OCI-LY1 (cell line): Measurements from ENCODE around the gene PSMD6.
A peak's percentile ranks its signal among the peaks of the same experiment; 100 is the strongest.

ENCODE experiments used
- H2AFZ ChIP-seq: fragments of 200-600 bp; sonication (generic), shearing (Covaris generic); 2 replicates; pipeline ENCODE4 v1.6.0; 2014; ENCODE audit warnings: antibody characterized with exemption, mild to moderate bottlenecking, low read length
- H3F3A ChIP-seq: fragments of 200-600 bp; sonication (generic), shearing (Covaris generic); 2 replicates; pipeline ENCODE4 v1.6.0; 2014; ENCODE audit warnings: mild to moderate bottlenecking, antibody characterized with exemption, low read length, moderate library complexity; ENCODE audit not compliant: insufficient read depth
- H3K27ac ChIP-seq: fragments of 200-600 bp; sonication (generic); 2 replicates; pipeline ENCODE4 v1.5.1; 2014; ENCODE audit warnings: low read length, mixed run types, mild to moderate bottlenecking, low read depth; ENCODE audit not compliant: poor library complexity, severe bottlenecking
- H3K27me3 ChIP-seq: fragments of 200-600 bp; sonication (generic); 2 replicates; pipeline ENCODE4 v1.6.0; 2014; ENCODE audit warnings: antibody characterized with exemption, mild to moderate bottlenecking, low read length, moderate library complexity; ENCODE audit not compliant: insufficient read depth
- H3K36me3 ChIP-seq: fragments of 200-600 bp; sonication (generic); 2 replicates; pipeline ENCODE4 v1.6.1; 2014; ENCODE audit warnings: mild to moderate bottlenecking, antibody characterized with exemption, low read length, moderate library complexity, mixed read lengths; ENCODE audit not compliant: insufficient read depth
- H3K4me1 ChIP-seq: fragments of 200-600 bp; sonication (generic); 2 replicates; pipeline ENCODE4 v1.5.1; 2014; ENCODE audit warnings: mild to moderate bottlenecking, low read length, moderate library complexity; ENCODE audit not compliant: insufficient read depth, severe bottlenecking
- H3K4me2 ChIP-seq: fragments of 200-600 bp; sonication (generic), shearing (Covaris generic); 2 replicates; pipeline ENCODE4 v1.6.1; 2014; ENCODE audit warnings: low read length
- H3K4me3 ChIP-seq: fragments of 200-600 bp; sonication (generic); 2 replicates; pipeline ENCODE4 v1.5.1; 2014; ENCODE audit warnings: low read length, low read depth, mild to moderate bottlenecking, mixed read lengths; ENCODE audit not compliant: poor library complexity, severe bottlenecking
- H3K79me2 ChIP-seq: fragments of 200-600 bp; shearing (Covaris generic); 2 replicates; pipeline ENCODE4 v1.6.1; 2016; ENCODE audit warnings: mixed run types, low read length, mixed read lengths; ENCODE audit not compliant: insufficient read depth
- H3K9ac ChIP-seq: fragments of 200-600 bp; sonication (generic), shearing (Covaris generic); 2 replicates; pipeline ENCODE4 v1.6.1; 2014; ENCODE audit warnings: mild to moderate bottlenecking, low read length, mixed read lengths
- H3K9me2 ChIP-seq: fragments of 200-600 bp; sonication (generic), shearing (Covaris generic); 2 replicates; pipeline ENCODE4 v1.6.1; 2014; ENCODE audit warnings: low read depth, mild to moderate bottlenecking, low read length, mixed read lengths
- H3K9me3 ChIP-seq: fragments of 200-600 bp; shearing (Covaris generic); 2 replicates; pipeline ENCODE4 v1.6.1; 2014; ENCODE audit warnings: low read length, mixed read lengths
- H4K20me1 ChIP-seq: fragments of 200-600 bp; sonication (generic), shearing (Covaris generic); 2 replicates; pipeline ENCODE4 v1.6.0; 2016; ENCODE audit warnings: mild to moderate bottlenecking, low read length; ENCODE audit not compliant: insufficient read depth
- EZH2 ChIP-seq: fragments of 200-600 bp; sonication (generic), shearing (Covaris generic); IDR thresholded peaks from 2 replicates; pipeline ENCODE4 v1.8.0; 2017; ENCODE audit warnings: borderline replicate concordance, mixed run types, mild to moderate bottlenecking, antibody characterized with exemption, low read length, moderate library complexity, mixed read lengths
- TF ChIP-seq, protein P1 (sequence below): fragments of 200-600 bp; sonication (generic), shearing (Covaris generic); IDR thresholded peaks from 2 replicates; pipeline ENCODE4 v1.5.1; 2017; ENCODE audit warnings: mild to moderate bottlenecking, antibody characterized with exemption, low read length, moderate library complexity, mixed read lengths

PSMD6 gene

DNA sequence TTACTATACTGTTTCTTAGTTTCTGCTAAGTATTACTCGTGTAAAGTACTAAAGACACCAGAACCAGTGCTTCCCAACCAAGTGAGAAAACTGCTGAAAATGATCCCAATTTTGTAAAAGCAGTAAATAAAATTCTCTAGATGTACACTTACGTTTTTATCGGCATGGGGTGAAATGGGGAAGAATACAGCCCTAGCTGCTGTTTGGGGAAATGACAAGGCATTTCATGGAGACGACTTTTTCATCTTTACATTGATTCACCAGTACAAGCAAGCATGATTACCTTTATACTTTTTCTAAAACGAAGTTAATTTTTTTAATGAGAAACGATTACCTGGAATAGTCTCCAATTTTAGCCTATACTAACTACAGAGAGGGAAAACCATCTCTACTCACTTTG, 1.4 kb downstream of the PSMD6 start:
- TF ChIP-seq, protein P1, sequence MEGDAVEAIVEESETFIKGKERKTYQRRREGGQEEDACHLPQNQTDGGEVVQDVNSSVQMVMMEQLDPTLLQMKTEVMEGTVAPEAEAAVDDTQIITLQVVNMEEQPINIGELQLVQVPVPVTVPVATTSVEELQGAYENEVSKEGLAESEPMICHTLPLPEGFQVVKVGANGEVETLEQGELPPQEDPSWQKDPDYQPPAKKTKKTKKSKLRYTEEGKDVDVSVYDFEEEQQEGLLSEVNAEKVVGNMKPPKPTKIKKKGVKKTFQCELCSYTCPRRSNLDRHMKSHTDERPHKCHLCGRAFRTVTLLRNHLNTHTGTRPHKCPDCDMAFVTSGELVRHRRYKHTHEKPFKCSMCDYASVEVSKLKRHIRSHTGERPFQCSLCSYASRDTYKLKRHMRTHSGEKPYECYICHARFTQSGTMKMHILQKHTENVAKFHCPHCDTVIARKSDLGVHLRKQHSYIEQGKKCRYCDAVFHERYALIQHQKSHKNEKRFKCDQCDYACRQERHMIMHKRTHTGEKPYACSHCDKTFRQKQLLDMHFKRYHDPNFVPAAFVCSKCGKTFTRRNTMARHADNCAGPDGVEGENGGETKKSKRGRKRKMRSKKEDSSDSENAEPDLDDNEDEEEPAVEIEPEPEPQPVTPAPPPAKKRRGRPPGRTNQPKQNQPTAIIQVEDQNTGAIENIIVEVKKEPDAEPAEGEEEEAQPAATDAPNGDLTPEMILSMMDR: no peak
- TF ChIP-seq EZH2: no peak
- peak overlapping the region; percentile 77 for H3K4me2 ChIP-seq
- H3K79me2 ChIP-seq: peaks cover 26% of the 10 kb centered on the region
- H3K9me2 ChIP-seq: no peaks in the 10 kb centered on the region
- no peaks in the 10 kb centered on the region for H3K9me3 ChIP-seq
- H3K4me1 ChIP-seq: peaks cover 30% of the 10 kb centered on the region
- H4K20me1 ChIP-seq: no peaks in the 10 kb centered on the region
- no peak overlapping the region for H2AFZ ChIP-seq
- H3F3A ChIP-seq: 0 out of 2 replicates have a peak, but pooled peaks cover 2% of the 10 kb centered on the region
- peak overlapping the region; percentile 86 for H3K9ac ChIP-seq
- H3K27me3 ChIP-seq: no peaks in the 10 kb centered on the region
- no peak overlapping the region for H3K27ac ChIP-seq
- H3K4me3 ChIP-seq: peak overlapping the region; percentile 92
- peaks cover 54% of the 10 kb centered on the region for H3K36me3 ChIP-seq

DNA sequence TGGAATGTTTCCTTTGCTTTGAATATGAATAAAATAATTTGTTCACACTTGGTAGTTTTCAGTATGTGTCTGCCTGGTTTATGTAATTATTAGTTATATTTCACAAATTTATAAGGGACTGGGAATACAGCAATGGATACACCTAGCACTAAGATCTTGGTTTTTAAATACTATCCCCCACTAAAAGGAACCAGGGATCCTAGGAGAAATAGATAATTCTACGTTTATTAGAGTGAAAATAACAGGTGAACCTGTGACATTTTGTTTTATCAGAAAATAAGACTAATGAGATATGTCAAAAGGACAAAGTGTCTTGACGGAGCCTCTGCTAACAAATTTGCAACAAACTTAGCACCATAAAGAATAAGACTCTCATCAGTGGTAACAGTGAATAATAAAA, 3.4 kb downstream of the PSMD6 start:
- no peak overlapping the region for H2AFZ ChIP-seq
- no peak overlapping the region for H3K9ac ChIP-seq
- H3K4me2 ChIP-seq: no peak overlapping the region
- H3K79me2 ChIP-seq: peaks cover 26% of the 10 kb centered on the region
- no peak overlapping the region for H3K4me3 ChIP-seq
- peaks cover 2% of the 10 kb centered on the region; the same call in 1 of the 2 replicates for H3F3A ChIP-seq
- H3K27me3 ChIP-seq: no peaks in the 10 kb centered on the region
- no peak overlapping the region for H3K27ac ChIP-seq
- H3K9me3 ChIP-seq: no peaks in the 10 kb centered on the region
- H3K36me3 ChIP-seq: peaks cover 70% of the 10 kb centered on the region
- no peaks in the 10 kb centered on the region for H3K9me2 ChIP-seq
- TF ChIP-seq, protein P1: no peak
- TF ChIP-seq EZH2: no peak
- no peaks in the 10 kb centered on the region for H4K20me1 ChIP-seq
- H3K4me1 ChIP-seq: peaks cover 30% of the 10 kb centered on the region

DNA sequence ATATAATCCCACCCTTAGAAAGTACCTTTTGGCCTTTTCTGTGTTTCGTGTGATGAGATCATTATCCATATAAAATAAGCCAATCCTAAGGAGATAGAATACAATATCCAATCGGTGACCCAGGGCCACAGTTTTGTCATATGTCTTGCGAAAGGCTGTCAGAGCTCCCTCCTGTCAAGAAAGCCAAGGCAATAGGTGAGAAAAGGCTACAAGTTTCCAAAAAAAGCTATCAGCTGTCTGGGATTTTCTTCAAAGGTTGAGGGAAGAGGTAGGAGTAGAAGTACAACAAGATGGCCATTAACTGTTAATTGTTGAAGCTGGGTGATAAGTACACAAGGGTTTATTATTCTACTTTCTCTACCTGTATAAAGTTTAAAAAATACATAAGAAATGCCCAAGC, 4.0 kb downstream of the PSMD6 start:
- H3F3A ChIP-seq: peaks cover 2% of the 10 kb centered on the region; the same call in 1 of the 2 replicates
- no peak overlapping the region for H3K9ac ChIP-seq
- no peak overlapping the region for H2AFZ ChIP-seq
- no peak overlapping the region for H3K27ac ChIP-seq
- no peak for TF ChIP-seq EZH2
- TF ChIP-seq, protein P1: no peak
- H3K4me3 ChIP-seq: no peak overlapping the region
- H3K36me3 ChIP-seq: peaks cover 76% of the 10 kb centered on the region
- H3K9me3 ChIP-seq: no peaks in the 10 kb centered on the region
- H3K27me3 ChIP-seq: no peaks in the 10 kb centered on the region
- peaks cover 26% of the 10 kb centered on the region for H3K79me2 ChIP-seq
- no peaks in the 10 kb centered on the region for H4K20me1 ChIP-seq
- no peak overlapping the region for H3K4me2 ChIP-seq
- H3K4me1 ChIP-seq: peaks cover 30% of the 10 kb centered on the region
- H3K9me2 ChIP-seq: no peaks in the 10 kb centered on the region
